ENCODE data around the gene HOXA4.

GRCh38 chr7:27148031-27148755, 17.6 kb upstream of the HOXA4 start:
- TF ChIP-seq SPI1 (IDR thresholded peaks at IDR 0.05; ENCODE audit: low read depth, low read length) (no peak), TAF1 (IDR thresholded peaks at IDR 0.05; ENCODE audit: low read depth, low read length) (no peak), POLR2A (IDR thresholded peaks at IDR 0.05; ENCODE audit: low read depth, low read length) (no peak), POLR2AphosphoS5 (IDR thresholded peaks at IDR 0.05; ENCODE audit: low read depth, low read length) (no peak)
